D341Med (cell line): ENCODE measurements around the gene MRPS31.
A peak's percentile ranks its signal among the peaks of the same experiment; 100 is the strongest.
"Not testable (repeated sequence)": the region's sequence is repeated elsewhere in the genome, so short reads cannot be mapped to it uniquely, and the experiment has no call there.

Experiments
- DNase-seq: peaks from one replicate; pipeline ENCODE4 v3.0.0; 2012; ENCODE audit warnings: low spot score

The MRPS31 gene

GRCh38 chr13:40789275-40790153 lies 18.5 kb upstream of the MRPS31 start, which contains the start of gene SLC25A15:
Gene SLC25A15, plus strand, starts transcription at chr13:40789611. Its CDS starts 3,616 bp downstream, at chr13:40793227.
- peak; percentile 90 for DNase-seq

- DNase-seq = not testable (repeated sequence)
These were observed 17.7 kb upstream of the MRPS31 start for GRCh38 chr13:40788540-40789274.

- no peak for DNase-seq
These were observed 16.1 kb upstream of the MRPS31 start for GRCh38 chr13:40787062-40787461.

GRCh38 chr13:40786568-40786996 lies 15.6 kb upstream of the MRPS31 start:
- DNase-seq = no peak

- no peak for DNase-seq
These were observed 13.6 kb upstream of the MRPS31 start for GRCh38 chr13:40784540-40784939.

- not testable (repeated sequence) for DNase-seq
These were observed 12.0 kb upstream of the MRPS31 start for GRCh38 chr13:40782971-40783370.

- DNase-seq = no peak
These were observed 10.7 kb upstream of the MRPS31 start for GRCh38 chr13:40781717-40782116.

- no peak for DNase-seq
These were observed 9.9 kb upstream of the MRPS31 start for GRCh38 chr13:40780822-40781401.

- no peak for DNase-seq
These were observed 8.9 kb upstream of the MRPS31 start for GRCh38 chr13:40779796-40780285.

GRCh38 chr13:40779049-40779448 lies 8.1 kb upstream of the MRPS31 start:
- DNase-seq = no peak

- DNase-seq = no peak
These were observed 6.8 kb upstream of the MRPS31 start for GRCh38 chr13:40777809-40778175.

- peak; percentile 51 for DNase-seq
These were observed 6.3 kb upstream of the MRPS31 start for GRCh38 chr13:40777166-40777808.

GRCh38 chr13:40776681-40777165 lies 5.7 kb upstream of the MRPS31 start:
- no peak for DNase-seq

- DNase-seq = no peak
These were observed 5.2 kb upstream of the MRPS31 start for GRCh38 chr13:40776232-40776631.

- no peak for DNase-seq
These were observed 3.7 kb upstream of the MRPS31 start for GRCh38 chr13:40774672-40775071.

- DNase-seq = no peak
These were observed 1.9 kb upstream of the MRPS31 start for GRCh38 chr13:40772765-40773473.

GRCh38 chr13:40770609-40770933 lies 419 bp downstream of the MRPS31 start:
- no peak for DNase-seq

GRCh38 chr13:40769970-40770369 lies 1.0 kb downstream of the MRPS31 start:
- no peak for DNase-seq

- DNase-seq = no peak
These were observed 5.4 kb downstream of the MRPS31 start for GRCh38 chr13:40765602-40766001.

GRCh38 chr13:40764587-40765403 lies 6.2 kb downstream of the MRPS31 start:
- no peak for DNase-seq

- no peak for DNase-seq
These were observed 8.1 kb downstream of the MRPS31 start for GRCh38 chr13:40762849-40763248.
